K562 (cell line): ENCODE measurements around the gene OR5H2. TPM values are rescaled to one million over a fixed set of nuclear protein-coding genes. Genes with fewer than 3 reads are reported as not detected.

ENCODE experiments used
- ATAC-seq: fragments of 200-7000 bp; cut with Tn5 transposase; 3 replicates; pipeline ENCODE4 v1.9.1; 2020; ENCODE audit warnings: moderate library complexity
- BruUV-seq: library from RNA; stranded (reverse); fragments of 400-500 nt; replicated peaks from 2 replicates; lab custom pipeline; 2021; lab: Mats Ljungman, UMichigan
- CTCF ChIA-PET: fragments of 300-600 bp; formaldehyde crosslinking; extraction: SDS; loops from one replicate; lab custom pipeline; 2021; ENCODE audit warnings: low intra/inter-chr PET ratio; lab: Yijun Ruan, JAX
- POLR2A ChIA-PET: fragments of 300-600, 350-650 bp; sonication (Branson Sonifier 250); formaldehyde crosslinking; extraction: SDS; loops from one replicate; lab custom pipeline; 2021; ENCODE audit warnings: antibody characterized with exemption, inconsistent platforms; lab: Yijun Ruan, JAX
- DNase-seq, 4 experiments: peaks; one replicate each; pipeline versions ENCODE4 v3.0.0 to v3.0.0-alpha.2; 2011 to 2018; ENCODE audit warnings: low spot score in 3 of 4, mixed read lengths in 3 of 4; ENCODE audit errors: extremely low read depth in 1 of 4
- FAIRE-seq: peaks from 2 replicates; lab custom pipeline; 2011; peaks lifted over from hg19 to GRCh38; lab: Jason Lieb, UNC
- H2AFZ ChIP-seq: 2 replicates; pipeline ENCODE4 v1.6.0; 2011; ENCODE audit warnings: low read depth, low read length, control low read depth, inconsistent platforms
- H3K27ac ChIP-seq: fragments of 200-600 bp; 3 replicates; pipeline ENCODE4 v1.8.0; 2011; ENCODE audit warnings: low read depth, mild to moderate bottlenecking, control low read depth, inconsistent platforms, low read length, moderate library complexity, mixed read lengths; ENCODE audit errors: extremely low read depth
- H3K27me3 ChIP-seq, 2 experiments: fragments of 300-600 bp in 1 of 2; 2 replicates in 1 of 2; 3 replicates in 1 of 2; pipeline versions ENCODE4 v1.6.0 to v1.8.0; 2011; ENCODE audit warnings: inconsistent platforms in 2 of 2, low read length in 2 of 2, mild to moderate bottlenecking in 1 of 2, mixed read lengths in 1 of 2, moderate library complexity in 1 of 2; ENCODE audit not compliant: control insufficient read depth in 2 of 2, insufficient read depth in 2 of 2
- H3K36me3 ChIP-seq: fragments of 300-600 bp; 3 replicates; pipeline ENCODE4 v1.8.0; 2011; ENCODE audit warnings: mild to moderate bottlenecking, low read length, inconsistent platforms; ENCODE audit not compliant: control insufficient read depth, insufficient read depth
- H3K4me1 ChIP-seq, 2 experiments: fragments of 200-600 bp in 1 of 2; replicated peaks in 1 of 2; 2 replicates in 1 of 2; 3 replicates in 1 of 2; pipeline versions ENCODE4 v1.5.1 to v1.8.0; 2011; ENCODE audit warnings: inconsistent platforms in 2 of 2, low read length in 2 of 2, mild to moderate bottlenecking in 1 of 2, mixed read lengths in 1 of 2, moderate library complexity in 1 of 2; ENCODE audit not compliant: control insufficient read depth in 2 of 2, insufficient read depth in 2 of 2
- H3K4me2 ChIP-seq: 2 replicates; pipeline ENCODE4 v1.6.1; 2011; ENCODE audit warnings: low read length, control low read depth, inconsistent platforms, mixed read lengths; ENCODE audit not compliant: insufficient read depth
- H3K4me3 ChIP-seq: fragments of 200-600 bp; sonication (generic), shearing (Covaris generic); 2 replicates; pipeline ENCODE4 v1.5.1; 2016; ENCODE audit warnings: control low read depth, inconsistent platforms
- H3K79me2 ChIP-seq: fragments of 200-600 bp; 3 replicates; pipeline ENCODE4 v1.8.0; 2011; ENCODE audit warnings: low read length, inconsistent platforms; ENCODE audit not compliant: control insufficient read depth, insufficient read depth
- H3K9ac ChIP-seq, 2 experiments: 2 replicates each; pipeline versions ENCODE4 v1.6.0 to v1.6.1; 2011; ENCODE audit warnings: low read depth in 2 of 2, low read length in 2 of 2, control low read depth in 1 of 2, inconsistent platforms in 1 of 2, mild to moderate bottlenecking in 1 of 2, mixed read lengths in 1 of 2; ENCODE audit not compliant: insufficient read depth in 1 of 2
- H3K9me1 ChIP-seq: one replicate; pipeline ENCODE4 v1.6.0; 2011; ENCODE audit warnings: inconsistent platforms, mild to moderate bottlenecking, low read length, moderate library complexity; ENCODE audit not compliant: control insufficient read depth, insufficient read depth
- H3K9me3 ChIP-seq: replicated peaks from 2 replicates; pipeline ENCODE4 v1.5.1; 2011; ENCODE audit warnings: low read depth, low read length, inconsistent platforms; ENCODE audit not compliant: control insufficient read depth, insufficient read depth
- H4K20me1 ChIP-seq: replicated peaks from 2 replicates; pipeline ENCODE4 v1.6.1; 2011; ENCODE audit warnings: low read length, inconsistent platforms, mixed read lengths; ENCODE audit not compliant: control insufficient read depth, insufficient read depth
- BCOR ChIP-seq: fragments of 450-650 bp; IDR thresholded peaks from 2 replicates; pipeline ENCODE4 v1.6.1; 2016
- CCAR2 ChIP-seq: fragments of 200-400 bp; formaldehyde crosslinking; IDR thresholded peaks from 2 replicates; pipeline ENCODE4 v1.6.1; 2017; ENCODE audit warnings: mild to moderate bottlenecking, low read depth, low read length
- EGR1 ChIP-seq: fragments of 450-650 bp; conservative IDR thresholded peaks from 2 replicates; pipeline ENCODE4 v1.6.1; 2017; ENCODE audit warnings: mild to moderate bottlenecking
- FOXA3 ChIP-seq, 2 experiments: fragments of 450-650 bp in 1 of 2; sonication (generic) in 1 of 2; formaldehyde crosslinking; IDR thresholded peaks in 1 of 2; conservative IDR thresholded peaks in 1 of 2; 2 replicates each; pipeline versions ENCODE4 v1.4.0 to v1.8.0; 2020 to 2022; ENCODE audit warnings: mild to moderate bottlenecking in 2 of 2, missing genetic modification reagents in 1 of 2
- NCOA1 ChIP-seq: fragments of 450-650 bp; IDR thresholded peaks from 2 replicates; pipeline ENCODE4 v1.6.1; 2016; ENCODE audit warnings: low read depth
- TARDBP ChIP-seq: fragments of 450-650 bp; IDR thresholded peaks from 2 replicates; pipeline ENCODE4 v1.6.1; 2016
- ZNF253 ChIP-seq: fragments of 250-450 bp; sonication (Bioruptor Pico); conservative IDR thresholded peaks from 2 replicates; pipeline ENCODE4 v1.6.1; 2021; ENCODE audit warnings: mild to moderate bottlenecking
- WGBS: fragments of 100-300 bp; shearing (Covaris generic); methylation state at CpG from one replicate; pipeline ENCODE4 v1.1.6; 2016; ENCODE audit warnings: low coverage, mixed read lengths; ENCODE audit not compliant: insufficient coverage; ENCODE audit errors: missing lambda C conversion rate; 5-methylcytosine and 5-hydroxymethylcytosine counted together
- in situ Hi-C: fragments of 300-500 bp; cut with MboI; formaldehyde crosslinking; loops from 4 replicates; pipeline ENCODE4 v1.15.0; 2018; ENCODE audit warnings: inconsistent platforms, mixed read lengths
- intact Hi-C: fragments of 100-400 bp; cut with micrococcal nuclease; formaldehyde crosslinking; loops from 2 replicates; pipeline ENCODE4 v1.14.2; 2022
- polyA plus RNA-seq, 8 experiments: library from polyadenylated mRNA; depleted of rRNA in 4 of 8; stranded (reverse) in 5 of 8; unstranded in 3 of 8; fragments of >200 nt; fragmentation: Nextera tagmentation in 2 of 8; fragmentation: Illumina TruSeq in 1 of 8; extraction: Ambion mirVana in 2 of 8; extraction: Trizol in 1 of 8; gene quantifications; 2 replicates each; pipeline versions ENCODE4 v1.2.1 to v1.2.3, GENCODE V29; 2011 to 2014; ENCODE audit warnings: inconsistent platforms in 1 of 8, missing spikeins in 1 of 8
- total RNA-seq, 7 experiments: library from RNA; depleted of rRNA in 6 of 7; stranded (reverse); fragments of >200 nt in 6 of 7; fragmentation: Illumina TruSeq in 2 of 7; extraction: Trizol in 2 of 7; gene quantifications; 2 replicates each; pipeline versions ENCODE4 v1.2.1 to v1.2.3, GENCODE V29; 2011 to 2021; ENCODE audit warnings: low replicate concordance in 1 of 7
- TF ChIP-seq, protein P1 (sequence below): fragments of 450-650 bp; IDR thresholded peaks from one replicate; pipeline ENCODE4 v1.6.1; 2018; ENCODE audit warnings: mild to moderate bottlenecking, moderate library complexity; ENCODE audit not compliant: partially characterized antibody
- TF ChIP-seq, protein P2 (sequence below): fragments of 250-450 bp; sonication (Bioruptor Pico); IDR thresholded peaks from 2 replicates; pipeline ENCODE4 v1.5.0; 2021; ENCODE audit warnings: mild to moderate bottlenecking, borderline replicate concordance
- TF ChIP-seq, protein P3 (sequence below): sonication (generic); formaldehyde crosslinking; IDR thresholded peaks from 2 replicates; pipeline ENCODE4 v1.8.0; 2023; ENCODE audit warnings: mild to moderate bottlenecking, missing genetic modification reagents

The OR5H2 gene
- total and polyA plus RNA-seq, 9 of the 15 experiments (the other 6 are each of a cell fraction or from before 2014, with no cell fraction given): not detected

DNA sequence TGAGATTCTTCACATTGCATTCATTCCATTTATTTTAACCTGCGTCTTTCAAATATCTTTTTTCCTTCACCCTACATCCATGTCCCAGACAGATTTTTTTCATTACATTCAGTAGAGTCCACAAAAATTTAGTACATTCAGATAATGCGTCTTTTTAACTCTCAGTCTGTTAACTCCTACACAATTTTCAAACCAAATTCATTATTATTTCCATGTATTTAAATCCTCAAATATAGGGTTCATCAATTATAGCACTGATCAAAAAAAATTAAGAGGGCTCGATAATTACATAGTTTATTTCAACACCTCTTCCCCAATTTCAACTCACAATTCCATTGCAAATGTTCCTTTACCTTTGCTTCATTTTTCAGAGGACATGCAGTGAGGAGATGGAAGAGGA, 18.4 kb upstream of the OR5H2 start, which contains the start of gene OR5H6:
Gene OR5H6 (plus strand): TSS at position 301 of the 400 bp plus-strand sequence. CDS start 89 bp downstream, at position 390.
- no peak for TF ChIP-seq TARDBP
- no peaks in the 10 kb centered on the region for H3K36me3 ChIP-seq
- H4K20me1 ChIP-seq: no peaks in the 10 kb centered on the region
- H3K27ac ChIP-seq: no peak within 1 kb of the TSS
- no peak within 1 kb of the TSS for H3K4me3 ChIP-seq
- no peaks in the 10 kb centered on the region for H3K27me3 ChIP-seq
- no peak within 1 kb of the TSS for H3K9ac ChIP-seq
- H3K9me1 ChIP-seq: no peaks in the 10 kb centered on the region
- no peak within 1 kb of the TSS for H3K4me2 ChIP-seq
- H2AFZ ChIP-seq: no peak within 1 kb of the TSS
- in situ Hi-C loops: no loop called here
- ChIA-PET POLR2A (no interaction called here), CTCF (no interaction called here)
- FAIRE-seq (no peak), DNase-seq (no peak), ATAC-seq (no peak)
- no peaks in the 10 kb centered on the region for H3K9me3 ChIP-seq
- intact Hi-C loops: no loop called here
- no peaks in the 10 kb centered on the region for H3K79me2 ChIP-seq
- no TSS peak for BruUV-seq
- 0% methylated on average over 3 of the region's 3 CpGs for WGBS
- no peaks in the 10 kb centered on the region for H3K4me1 ChIP-seq

DNA sequence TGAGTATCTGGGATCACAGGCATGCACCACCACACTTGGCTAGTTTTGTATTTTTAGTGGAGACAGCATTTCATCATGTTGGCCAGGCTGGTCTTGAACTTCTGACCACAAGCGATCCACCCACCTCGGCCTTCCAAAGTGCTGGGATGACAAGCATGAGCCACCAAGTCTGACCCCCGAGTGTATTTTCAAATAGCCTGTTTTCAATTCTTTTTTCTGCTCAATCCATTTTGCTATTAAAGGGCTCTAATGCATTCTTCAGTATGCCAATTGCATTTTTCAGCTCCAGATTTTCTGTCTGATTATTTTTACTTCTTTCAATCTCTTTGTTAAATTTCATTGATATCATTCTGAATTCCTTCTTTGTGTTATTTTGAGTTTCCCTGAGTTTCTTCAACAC, 12.5 kb upstream of the OR5H2 start:
- Histone ChIP-seq H3K4me2 (no peak overlapping the region), H3K9me1 (no peaks in the 10 kb centered on the region), H2AFZ (no peak overlapping the region), H3K9me3 (no peaks in the 10 kb centered on the region), H4K20me1 (no peaks in the 10 kb centered on the region), H3K36me3 (no peaks in the 10 kb centered on the region), H3K4me3 (no peak overlapping the region), H3K27ac (no peak overlapping the region), H3K4me1 (no peaks in the 10 kb centered on the region)
- WGBS: 0% methylated on average over 1 of the region's 3 CpGs
- no TSS peak for BruUV-seq
- DNase-seq (no peak), ATAC-seq (no peak)
- ChIA-PET POLR2A (no interaction called here), CTCF (no interaction called here)
- TF ChIP-seq EGR1 (no peak), CCAR2 (no peak), FOXA3 (CRISPR knock-in tag; conservative IDR thresholded peaks at IDR 0.05 in 1 of 2, IDR thresholded peaks at IDR 0.05 in 1 of 2) (no peak), ZNF253 (no peak), BCOR (no peak), NCOA1 (no peak)
- TF ChIP-seq, protein P1, sequence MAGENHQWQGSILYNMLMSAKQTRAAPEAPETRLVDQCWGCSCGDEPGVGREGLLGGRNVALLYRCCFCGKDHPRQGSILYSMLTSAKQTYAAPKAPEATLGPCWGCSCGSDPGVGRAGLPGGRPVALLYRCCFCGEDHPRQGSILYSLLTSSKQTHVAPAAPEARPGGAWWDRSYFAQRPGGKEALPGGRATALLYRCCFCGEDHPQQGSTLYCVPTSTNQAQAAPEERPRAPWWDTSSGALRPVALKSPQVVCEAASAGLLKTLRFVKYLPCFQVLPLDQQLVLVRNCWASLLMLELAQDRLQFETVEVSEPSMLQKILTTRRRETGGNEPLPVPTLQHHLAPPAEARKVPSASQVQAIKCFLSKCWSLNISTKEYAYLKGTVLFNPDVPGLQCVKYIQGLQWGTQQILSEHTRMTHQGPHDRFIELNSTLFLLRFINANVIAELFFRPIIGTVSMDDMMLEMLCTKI: no peak
- TF ChIP-seq, protein P2, sequence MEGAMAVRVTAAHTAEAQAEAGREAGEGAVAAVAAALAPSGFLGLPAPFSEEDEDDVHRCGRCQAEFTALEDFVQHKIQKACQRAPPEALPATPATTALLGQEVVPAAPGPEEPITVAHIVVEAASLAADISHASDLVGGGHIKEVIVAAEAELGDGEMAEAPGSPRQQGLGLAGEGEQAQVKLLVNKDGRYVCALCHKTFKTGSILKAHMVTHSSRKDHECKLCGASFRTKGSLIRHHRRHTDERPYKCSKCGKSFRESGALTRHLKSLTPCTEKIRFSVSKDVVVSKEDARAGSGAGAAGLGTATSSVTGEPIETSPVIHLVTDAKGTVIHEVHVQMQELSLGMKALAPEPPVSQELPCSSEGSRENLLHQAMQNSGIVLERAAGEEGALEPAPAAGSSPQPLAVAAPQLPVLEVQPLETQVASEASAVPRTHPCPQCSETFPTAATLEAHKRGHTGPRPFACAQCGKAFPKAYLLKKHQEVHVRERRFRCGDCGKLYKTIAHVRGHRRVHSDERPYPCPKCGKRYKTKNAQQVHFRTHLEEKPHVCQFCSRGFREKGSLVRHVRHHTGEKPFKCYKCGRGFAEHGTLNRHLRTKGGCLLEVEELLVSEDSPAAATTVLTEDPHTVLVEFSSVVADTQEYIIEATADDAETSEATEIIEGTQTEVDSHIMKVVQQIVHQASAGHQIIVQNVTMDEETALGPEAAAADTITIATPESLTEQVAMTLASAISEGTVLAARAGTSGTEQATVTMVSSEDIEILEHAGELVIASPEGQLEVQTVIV: no peak
- TF ChIP-seq, protein P3, sequence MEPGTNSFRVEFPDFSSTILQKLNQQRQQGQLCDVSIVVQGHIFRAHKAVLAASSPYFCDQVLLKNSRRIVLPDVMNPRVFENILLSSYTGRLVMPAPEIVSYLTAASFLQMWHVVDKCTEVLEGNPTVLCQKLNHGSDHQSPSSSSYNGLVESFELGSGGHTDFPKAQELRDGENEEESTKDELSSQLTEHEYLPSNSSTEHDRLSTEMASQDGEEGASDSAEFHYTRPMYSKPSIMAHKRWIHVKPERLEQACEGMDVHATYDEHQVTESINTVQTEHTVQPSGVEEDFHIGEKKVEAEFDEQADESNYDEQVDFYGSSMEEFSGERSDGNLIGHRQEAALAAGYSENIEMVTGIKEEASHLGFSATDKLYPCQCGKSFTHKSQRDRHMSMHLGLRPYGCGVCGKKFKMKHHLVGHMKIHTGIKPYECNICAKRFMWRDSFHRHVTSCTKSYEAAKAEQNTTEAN (CRISPR knock-in tag): no peak
- TF ChIP-seq, all 486 proteins: peak for 0
- no peak for FAIRE-seq
- intact Hi-C loops: no loop called here
- in situ Hi-C loops: no loop called here
- Histone ChIP-seq H3K9ac (no peak overlapping the region), H3K27me3 (no peaks in the 10 kb centered on the region), H3K79me2 (no peaks in the 10 kb centered on the region)
